ENCODE data around the gene RXYLT1.
"Not testable (repeated sequence)": the region's sequence is repeated elsewhere in the genome, so short reads cannot be mapped to it uniquely, and the experiment has no call there.

Gene RXYLT1

DNA sequence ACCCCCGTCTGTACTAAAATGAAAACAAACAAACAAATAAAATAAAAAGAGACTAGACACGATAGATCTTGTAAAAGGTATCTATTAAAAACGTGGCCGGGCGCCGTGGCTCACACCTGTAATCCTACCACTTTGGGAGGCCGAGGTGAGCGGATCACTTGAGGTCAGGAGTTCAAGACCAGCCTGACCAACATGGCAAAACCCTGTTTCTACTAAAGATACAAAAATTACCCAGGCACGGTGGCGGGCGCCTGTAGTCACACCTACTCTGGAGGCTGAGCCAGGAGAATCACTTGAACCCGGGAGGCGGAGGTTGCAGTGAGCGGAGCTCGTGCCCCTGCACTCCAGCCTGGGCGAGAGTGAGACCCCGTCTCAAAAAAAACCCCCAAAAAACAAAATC is 63.0 kb downstream of the RXYLT1 start:
- H3K36me3 ChIP-seq (ENCODE audit: insufficient read depth, low read length); H3K4me1 ChIP-seq (ENCODE audit: control insufficient read depth, insufficient read depth, low read length, unreplicated experiment); H2AFZ ChIP-seq (ENCODE audit: low read length, unreplicated experiment); H3K27me3 ChIP-seq (ENCODE audit: insufficient read depth, low read length): not testable (repeated sequence)
- Histone ChIP-seq H3K4me3 (ENCODE audit: low read depth, low read length) (peak overlapping the region; percentile 94; the same call in 1 of the 2 replicates), H3K27ac (ENCODE audit: low read depth, low read length) (peak overlapping the region; percentile 58), H3K79me2 (ENCODE audit: control insufficient read depth, insufficient read depth, low read length, unreplicated experiment) (peaks cover 34% of the 10 kb centered on the region)

DNA sequence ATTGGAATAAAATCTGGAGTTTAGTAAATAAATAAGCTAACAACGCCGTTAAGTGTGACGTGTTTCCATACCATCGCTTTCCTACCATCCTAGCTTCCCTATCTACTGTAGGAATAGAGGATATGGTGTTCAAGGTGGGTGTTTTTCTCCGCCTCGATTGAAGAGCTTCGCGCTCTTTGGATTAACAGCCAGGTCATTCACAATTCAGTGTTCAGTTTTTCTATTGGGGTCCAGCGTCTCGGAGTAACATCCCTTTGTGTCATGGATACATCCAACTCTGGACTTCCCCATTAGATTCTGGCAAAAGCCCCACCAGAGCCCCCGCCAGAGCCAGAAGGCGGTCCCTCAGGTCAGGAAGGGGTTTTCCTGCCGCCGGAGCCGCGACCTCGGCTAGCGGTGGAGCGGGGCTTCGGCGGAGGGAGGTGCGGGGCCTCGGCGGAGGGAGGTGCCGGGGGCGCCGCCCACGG is 63.6 kb downstream of the RXYLT1 start:
- peak overlapping the region; percentile 89 for H2AFZ ChIP-seq (ENCODE audit: low read length, unreplicated experiment)
- H3K36me3 ChIP-seq (ENCODE audit: insufficient read depth, low read length), result no peaks in the 10 kb centered on the region
- H3K27ac ChIP-seq (ENCODE audit: low read depth, low read length), result peak overlapping the region; percentile 58
- no peaks in the 10 kb centered on the region for H3K27me3 ChIP-seq (ENCODE audit: insufficient read depth, low read length)
- H3K79me2 ChIP-seq (ENCODE audit: control insufficient read depth, insufficient read depth, low read length, unreplicated experiment), result peaks cover 38% of the 10 kb centered on the region
- peaks cover 10% of the 10 kb centered on the region for H3K4me1 ChIP-seq (ENCODE audit: control insufficient read depth, insufficient read depth, low read length, unreplicated experiment)
- peak overlapping the region; percentile 94 for H3K4me3 ChIP-seq (ENCODE audit: low read depth, low read length)

DNA sequence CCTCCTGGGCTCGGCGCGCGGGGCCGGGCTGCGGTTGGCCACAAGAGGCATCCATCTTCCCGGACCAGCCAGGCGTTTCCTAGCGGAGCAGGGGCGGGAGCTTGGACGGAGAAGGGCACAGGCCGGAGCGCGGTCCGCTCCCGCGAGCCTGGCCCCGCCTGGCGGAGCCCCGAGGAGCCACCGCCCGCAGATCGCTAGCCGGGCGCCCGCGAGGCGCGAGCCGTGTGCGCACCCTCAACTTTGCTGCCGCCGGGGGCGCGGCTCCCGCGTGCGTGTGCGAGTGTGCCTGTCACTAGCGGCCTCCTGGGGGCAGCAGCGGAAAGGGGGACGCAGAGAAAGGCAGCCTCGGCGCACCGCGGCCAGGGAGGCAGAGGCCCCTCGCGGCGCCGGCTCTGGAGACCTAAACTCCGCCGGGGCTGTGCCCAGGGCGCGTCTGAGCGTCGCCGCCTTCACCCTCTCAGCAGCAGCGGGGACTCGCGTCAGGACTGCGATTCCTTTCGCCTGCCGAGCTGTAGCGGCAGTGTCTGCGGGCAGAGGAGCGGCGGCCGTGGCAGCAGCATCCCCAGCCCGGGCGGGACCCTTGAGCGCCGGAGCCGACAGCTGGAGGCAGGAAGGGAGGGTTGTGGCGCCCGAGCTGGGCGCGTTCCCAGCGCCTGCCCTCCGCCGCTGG is 64.1 kb downstream of the RXYLT1 start:
- Histone ChIP-seq H2AFZ (ENCODE audit: low read length, unreplicated experiment) (peak overlapping the region; percentile 5), H3K27ac (ENCODE audit: low read depth, low read length) (peak overlapping the region; percentile 58)

DNA sequence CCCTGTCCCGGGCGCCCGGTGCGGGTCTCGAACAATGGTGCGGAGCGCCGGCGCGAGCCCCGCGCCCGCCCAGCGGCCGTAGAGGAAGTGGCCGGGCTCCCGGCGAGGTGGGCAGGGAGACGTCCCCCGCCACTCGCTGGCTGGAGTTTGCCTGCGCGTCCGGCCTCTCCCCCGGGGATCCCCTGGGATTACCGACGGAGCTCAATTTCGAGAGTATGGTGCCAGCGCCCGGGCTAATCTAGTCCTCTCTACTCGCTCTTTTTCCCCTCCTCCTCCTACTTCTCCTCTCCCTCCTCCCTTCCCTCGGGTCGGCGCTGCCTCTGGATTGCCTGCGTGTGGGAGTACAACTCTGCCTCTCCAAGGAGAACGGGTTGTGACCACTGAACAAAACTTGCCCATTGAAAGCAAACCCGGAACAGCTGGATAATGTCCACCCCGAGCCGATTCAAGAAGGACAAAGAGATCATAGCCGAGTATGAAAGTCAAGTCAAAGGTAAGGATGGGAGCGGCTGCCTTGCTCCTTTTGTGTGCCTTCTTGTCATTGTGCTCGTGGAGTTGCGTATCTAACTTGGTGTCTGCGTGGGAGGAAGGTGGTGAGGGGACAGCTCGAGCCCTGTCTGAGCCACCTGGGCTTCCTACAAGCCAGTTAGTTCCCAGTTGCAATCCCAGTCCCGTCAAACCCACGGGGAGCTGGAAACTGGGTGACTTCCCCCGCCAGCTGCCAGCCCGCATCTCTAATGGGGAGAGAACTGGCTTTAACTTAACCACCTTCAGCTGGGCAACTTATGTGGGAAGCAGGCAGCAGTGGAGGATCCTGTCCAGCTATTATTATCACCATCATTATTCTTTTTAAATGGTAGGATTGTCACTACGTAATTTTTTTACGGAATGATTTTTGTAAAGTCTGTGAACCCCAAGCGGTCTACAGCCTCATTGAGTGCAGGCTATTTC is 65.0 kb downstream of the RXYLT1 start, which contains the start of gene SRGAP1:
SRGAP1 (plus strand) TSS at position 310 of the 951 bp plus-strand sequence; CDS start at position 427, 117 bp downstream.
- Histone ChIP-seq H3K4me1 (ENCODE audit: control insufficient read depth, insufficient read depth, low read length, unreplicated experiment) (peaks cover 23% of the 10 kb centered on the region), H3K27me3 (ENCODE audit: insufficient read depth, low read length) (no peaks in the 10 kb centered on the region), H3K27ac (ENCODE audit: low read depth, low read length) (peak within 1 kb of the TSS; percentile 58), H2AFZ (ENCODE audit: low read length, unreplicated experiment) (peak within 1 kb of the TSS; percentile 5), H3K36me3 (ENCODE audit: insufficient read depth, low read length) (no peaks in the 10 kb centered on the region), H3K4me3 (ENCODE audit: low read depth, low read length) (peak within 1 kb of the TSS; percentile 94), H3K79me2 (ENCODE audit: control insufficient read depth, insufficient read depth, low read length, unreplicated experiment) (peaks cover 52% of the 10 kb centered on the region)

More for the DNA sequence above, 64.1 kb downstream of the RXYLT1 start:
- Histone ChIP-seq H3K36me3 (ENCODE audit: insufficient read depth, low read length) (no peaks in the 10 kb centered on the region), H3K4me1 (ENCODE audit: control insufficient read depth, insufficient read depth, low read length, unreplicated experiment) (peaks cover 15% of the 10 kb centered on the region), H3K27me3 (ENCODE audit: insufficient read depth, low read length) (no peaks in the 10 kb centered on the region), H3K4me3 (ENCODE audit: low read depth, low read length) (peak overlapping the region; percentile 94), H3K79me2 (ENCODE audit: control insufficient read depth, insufficient read depth, low read length, unreplicated experiment) (peaks cover 44% of the 10 kb centered on the region)

DNA sequence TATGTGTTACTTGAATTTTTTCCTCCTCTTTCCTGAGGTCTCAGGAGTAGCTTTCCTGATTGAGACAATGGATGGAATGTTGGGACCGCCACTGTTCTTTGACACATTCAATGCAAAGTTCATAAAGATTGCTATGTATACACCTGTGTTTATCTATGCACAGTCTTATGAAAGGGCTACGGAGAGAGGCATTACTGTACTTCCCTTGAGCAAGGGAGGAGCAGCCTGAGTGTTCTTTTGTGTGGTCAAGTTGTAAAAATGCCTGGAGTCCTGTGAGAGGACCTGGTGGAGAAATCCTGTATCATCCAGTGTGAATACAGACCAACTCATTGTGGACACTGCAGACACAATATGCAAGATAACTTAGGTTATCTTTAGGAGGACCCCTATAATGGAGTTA is 66.0 kb downstream of the RXYLT1 start:
- Histone ChIP-seq H3K36me3 (ENCODE audit: insufficient read depth, low read length) (no peaks in the 10 kb centered on the region), H3K27me3 (ENCODE audit: insufficient read depth, low read length) (no peaks in the 10 kb centered on the region), H3K4me3 (ENCODE audit: low read depth, low read length) (peak overlapping the region; percentile 94), H3K27ac (ENCODE audit: low read depth, low read length) (peak overlapping the region; percentile 58), H2AFZ (ENCODE audit: low read length, unreplicated experiment) (no peak overlapping the region), H3K79me2 (ENCODE audit: control insufficient read depth, insufficient read depth, low read length, unreplicated experiment) (peaks cover 62% of the 10 kb centered on the region), H3K4me1 (ENCODE audit: control insufficient read depth, insufficient read depth, low read length, unreplicated experiment) (peaks cover 30% of the 10 kb centered on the region)

DNA sequence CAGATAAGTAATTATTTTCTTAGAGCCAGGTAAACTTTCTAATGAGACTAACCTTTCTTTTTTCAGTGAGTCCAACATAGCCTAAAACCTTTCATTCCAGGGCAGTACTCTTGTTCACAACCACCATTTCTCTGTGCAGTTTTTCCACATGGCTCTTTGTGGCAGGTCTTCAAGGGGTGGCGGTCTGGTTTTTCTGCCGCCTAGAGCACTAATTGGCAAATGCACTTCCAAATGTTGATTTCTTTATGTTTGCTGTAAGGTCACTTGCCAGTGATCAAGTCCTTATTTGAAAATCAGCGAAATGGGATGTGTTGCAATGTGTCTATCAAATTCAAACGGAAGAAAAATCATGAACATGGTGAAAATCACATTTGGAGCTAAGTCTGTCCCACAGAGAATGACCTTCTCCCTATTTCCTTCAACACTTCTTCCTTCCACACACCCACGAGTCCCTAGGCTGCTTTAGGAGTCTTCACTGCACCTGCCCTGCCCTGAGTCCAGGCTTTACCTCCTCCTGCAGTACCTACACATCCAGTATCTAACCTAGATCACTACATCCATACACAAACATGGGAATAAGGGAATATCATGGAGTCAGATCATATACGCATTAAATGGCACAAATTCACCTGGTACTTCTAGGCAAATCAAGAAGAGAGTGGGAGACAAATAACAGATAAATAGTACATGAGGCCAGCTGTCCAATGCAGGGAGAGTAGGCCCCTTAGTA is 66.7 kb downstream of the RXYLT1 start:
- H3K27ac ChIP-seq (ENCODE audit: low read depth, low read length), result peak overlapping the region; percentile 58
- H3K4me3 ChIP-seq (ENCODE audit: low read depth, low read length), result peak overlapping the region; percentile 94
- H3K4me1 ChIP-seq (ENCODE audit: control insufficient read depth, insufficient read depth, low read length, unreplicated experiment), result peaks cover 30% of the 10 kb centered on the region
- H3K27me3 ChIP-seq (ENCODE audit: insufficient read depth, low read length), result no peaks in the 10 kb centered on the region
- no peaks in the 10 kb centered on the region for H3K36me3 ChIP-seq (ENCODE audit: insufficient read depth, low read length)
- H3K79me2 ChIP-seq (ENCODE audit: control insufficient read depth, insufficient read depth, low read length, unreplicated experiment), result peaks cover 67% of the 10 kb centered on the region
- no peak overlapping the region for H2AFZ ChIP-seq (ENCODE audit: low read length, unreplicated experiment)

DNA sequence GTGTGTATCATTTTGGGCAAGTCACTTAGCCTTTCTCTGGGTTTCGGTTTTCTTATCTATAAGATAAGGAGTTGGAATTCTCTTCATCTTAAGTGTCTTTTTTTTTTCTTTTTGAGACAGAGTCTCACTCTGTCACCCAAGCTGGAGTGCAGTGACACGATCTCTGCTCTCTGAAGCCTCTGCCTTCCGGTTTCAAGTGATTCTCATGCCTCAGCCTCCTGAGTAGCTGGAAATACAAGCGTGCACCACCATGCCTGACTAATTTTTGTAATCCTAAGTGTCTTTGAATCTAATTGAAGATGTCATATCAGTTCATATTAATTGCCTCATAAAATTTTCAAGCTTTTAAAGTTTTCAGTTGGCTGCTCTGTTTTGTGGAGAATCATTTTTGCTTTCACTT is 68.7 kb downstream of the RXYLT1 start:
- no peaks in the 10 kb centered on the region for H3K36me3 ChIP-seq (ENCODE audit: insufficient read depth, low read length)
- H3K79me2 ChIP-seq (ENCODE audit: control insufficient read depth, insufficient read depth, low read length, unreplicated experiment), result peaks cover 87% of the 10 kb centered on the region
- no peaks in the 10 kb centered on the region for H3K27me3 ChIP-seq (ENCODE audit: insufficient read depth, low read length)
- peak overlapping the region; percentile 62 for H3K4me3 ChIP-seq (ENCODE audit: low read depth, low read length)
- no peak overlapping the region for H2AFZ ChIP-seq (ENCODE audit: low read length, unreplicated experiment)
- peaks cover 30% of the 10 kb centered on the region for H3K4me1 ChIP-seq (ENCODE audit: control insufficient read depth, insufficient read depth, low read length, unreplicated experiment)
- H3K27ac ChIP-seq (ENCODE audit: low read depth, low read length), result no peak overlapping the region

DNA sequence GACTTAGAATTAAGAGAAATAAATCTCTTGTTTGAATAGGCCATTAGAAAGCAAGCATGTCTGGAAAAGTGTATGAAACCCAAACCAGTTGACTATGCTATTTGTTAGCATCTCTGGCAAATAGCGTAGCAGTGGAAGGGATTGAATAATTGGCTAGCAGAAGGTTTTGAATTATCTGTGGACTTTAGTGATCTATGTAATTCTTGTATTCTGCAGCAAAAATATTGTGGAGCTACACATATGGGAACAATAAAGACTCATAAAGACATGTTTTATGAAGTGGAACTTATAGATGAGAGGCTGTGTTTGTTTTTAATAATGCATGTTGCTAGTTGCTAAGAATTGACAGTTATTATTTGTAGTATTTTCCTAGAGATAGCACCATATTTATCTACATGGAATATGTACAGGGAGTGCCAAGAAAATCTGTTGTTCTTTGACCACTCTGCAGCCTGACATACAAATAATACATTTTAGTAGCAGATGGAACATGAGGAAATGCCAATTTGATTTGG is 69.5 kb downstream of the RXYLT1 start:
- Histone ChIP-seq H2AFZ (ENCODE audit: low read length, unreplicated experiment) (no peak overlapping the region), H3K36me3 (ENCODE audit: insufficient read depth, low read length) (no peaks in the 10 kb centered on the region), H3K27me3 (ENCODE audit: insufficient read depth, low read length) (no peaks in the 10 kb centered on the region), H3K79me2 (ENCODE audit: control insufficient read depth, insufficient read depth, low read length, unreplicated experiment) (peaks cover 94% of the 10 kb centered on the region), H3K27ac (ENCODE audit: low read depth, low read length) (no peak overlapping the region), H3K4me3 (ENCODE audit: low read depth, low read length) (peak overlapping the region; percentile 62), H3K4me1 (ENCODE audit: control insufficient read depth, insufficient read depth, low read length, unreplicated experiment) (peaks cover 30% of the 10 kb centered on the region)

DNA sequence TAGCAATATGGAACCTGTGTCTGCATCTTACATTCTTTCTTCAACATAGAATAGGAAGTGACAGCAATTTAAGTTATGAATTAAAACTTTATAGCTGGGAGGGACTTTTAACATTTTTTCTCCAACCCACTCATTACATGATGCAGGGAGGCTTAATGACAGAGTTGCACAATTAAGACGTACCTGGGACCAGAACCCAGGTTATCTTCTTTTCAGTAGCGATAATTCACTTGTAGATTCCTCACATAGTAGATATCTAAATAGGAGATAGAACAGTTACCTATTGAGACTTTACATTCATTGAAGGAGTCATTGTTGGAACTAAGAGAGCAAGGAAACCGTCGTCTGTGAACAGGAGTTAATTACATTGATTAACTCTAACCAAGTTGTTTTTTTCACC is 69.9 kb downstream of the RXYLT1 start:
- no peaks in the 10 kb centered on the region for H3K27me3 ChIP-seq (ENCODE audit: insufficient read depth, low read length)
- peaks cover 30% of the 10 kb centered on the region for H3K4me1 ChIP-seq (ENCODE audit: control insufficient read depth, insufficient read depth, low read length, unreplicated experiment)
- no peak overlapping the region for H3K27ac ChIP-seq (ENCODE audit: low read depth, low read length)
- no peaks in the 10 kb centered on the region for H3K36me3 ChIP-seq (ENCODE audit: insufficient read depth, low read length)
- H2AFZ ChIP-seq (ENCODE audit: low read length, unreplicated experiment), result no peak overlapping the region
- H3K79me2 ChIP-seq (ENCODE audit: control insufficient read depth, insufficient read depth, low read length, unreplicated experiment), result peaks cover 94% of the 10 kb centered on the region
- no peak overlapping the region for H3K4me3 ChIP-seq (ENCODE audit: low read depth, low read length)

DNA sequence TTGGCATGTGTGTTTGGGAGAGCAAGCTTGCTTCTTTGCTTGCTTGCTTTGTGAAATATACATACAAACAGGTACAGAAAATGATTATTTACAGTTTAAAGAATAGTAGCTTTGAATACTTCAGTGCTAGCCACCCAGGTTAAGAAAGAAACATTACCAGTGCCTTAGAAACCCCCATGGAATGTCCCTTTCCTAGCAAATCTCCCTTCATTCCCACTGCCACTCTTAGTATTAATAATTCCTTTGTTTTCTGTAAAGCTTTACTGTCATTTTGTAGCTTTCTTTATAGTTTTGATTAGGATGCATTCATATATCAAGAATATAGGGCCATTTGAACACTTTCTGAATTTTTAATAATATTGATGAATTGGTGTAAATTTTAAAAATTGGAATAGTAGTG is 74.3 kb downstream of the RXYLT1 start:
- H3K27me3 ChIP-seq (ENCODE audit: insufficient read depth, low read length), result no peaks in the 10 kb centered on the region
- H3K4me3 ChIP-seq (ENCODE audit: low read depth, low read length), result no peak overlapping the region
- H3K79me2 ChIP-seq (ENCODE audit: control insufficient read depth, insufficient read depth, low read length, unreplicated experiment), result peaks cover 88% of the 10 kb centered on the region
- peaks cover 30% of the 10 kb centered on the region for H3K4me1 ChIP-seq (ENCODE audit: control insufficient read depth, insufficient read depth, low read length, unreplicated experiment)
- H3K27ac ChIP-seq (ENCODE audit: low read depth, low read length), result no peak overlapping the region
- H2AFZ ChIP-seq (ENCODE audit: low read length, unreplicated experiment), result no peak overlapping the region
- H3K36me3 ChIP-seq (ENCODE audit: insufficient read depth, low read length), result no peaks in the 10 kb centered on the region; the same call in 1 of the 2 replicates
